Measurements from ENCODE around the gene HSPA9. TPM values are rescaled to one million over a fixed set of nuclear protein-coding genes. Genes with fewer than 3 reads are reported as not detected.

HSPA9 gene
- polyA plus RNA-seq, 1 donor from 2014 or later: 280 TPM

GRCh38 chr5:138529812-138530211, 45.4 kb downstream of the HSPA9 start:
- no peaks in the 10 kb centered on the region for H3K27me3 ChIP-seq (ENCODE audit: insufficient read depth, low read depth, low read length)
- no peak overlapping the region for H2AFZ ChIP-seq (ENCODE audit: low read depth, low read length)
- no peak overlapping the region for H3K4me3 ChIP-seq (ENCODE audit: low read length)
- H3F3A ChIP-seq (ENCODE audit: insufficient read depth, low read length, poor library complexity, severe bottlenecking): no peaks in the 10 kb centered on the region
- H3K9me2 ChIP-seq (ENCODE audit: insufficient read depth, low read length): no peaks in the 10 kb centered on the region
- H3K9me3 ChIP-seq (ENCODE audit: low read length): no peaks in the 10 kb centered on the region
- H3K4me2 ChIP-seq (ENCODE audit: low read length): no peak overlapping the region
- H3K36me3 ChIP-seq (ENCODE audit: insufficient read depth, low read length): no peaks in the 10 kb centered on the region
- no peak overlapping the region for H3K27ac ChIP-seq (ENCODE audit: low read length)
- TF ChIP-seq EP300 (conservative IDR thresholded peaks at IDR 0.05; ENCODE audit: poor library complexity, severe bottlenecking) (no peak), MXI1 (conservative IDR thresholded peaks at IDR 0.05; ENCODE audit: poor library complexity, severe bottlenecking) (no peak), EZH2 (IDR thresholded peaks at IDR 0.05; ENCODE audit: borderline replicate concordance, insufficient read depth, low read length, poor library complexity, severe bottlenecking) (no peak), REST (IDR thresholded peaks at IDR 0.05; ENCODE audit: borderline replicate concordance) (no peak), SMC3 (conservative IDR thresholded peaks at IDR 0.05; ENCODE audit: poor library complexity) (no peak)
- no peaks in the 10 kb centered on the region for H4K20me1 ChIP-seq (ENCODE audit: insufficient read depth)
- no peak overlapping the region for H3K9ac ChIP-seq (ENCODE audit: low read length)
- peaks cover 43% of the 10 kb centered on the region for H3K79me2 ChIP-seq (replicated peaks; ENCODE audit: insufficient read depth, low read length)

GRCh38 chr5:138528744-138529469, 46.3 kb downstream of the HSPA9 start:
- Histone ChIP-seq H3F3A (ENCODE audit: insufficient read depth, low read length, poor library complexity, severe bottlenecking) (no peaks in the 10 kb centered on the region), H3K9me2 (ENCODE audit: insufficient read depth, low read length) (no peaks in the 10 kb centered on the region), H3K4me3 (ENCODE audit: low read length) (no peak overlapping the region), H4K20me1 (ENCODE audit: insufficient read depth) (no peaks in the 10 kb centered on the region), H3K79me2 (replicated peaks; ENCODE audit: insufficient read depth, low read length) (peaks cover 34% of the 10 kb centered on the region), H3K27ac (ENCODE audit: low read length) (no peak overlapping the region), H2AFZ (ENCODE audit: low read depth, low read length) (no peak overlapping the region), H3K4me2 (ENCODE audit: low read length) (no peak overlapping the region), H3K27me3 (ENCODE audit: insufficient read depth, low read depth, low read length) (no peaks in the 10 kb centered on the region), H3K9ac (ENCODE audit: low read length) (no peak overlapping the region), H3K36me3 (ENCODE audit: insufficient read depth, low read length) (no peaks in the 10 kb centered on the region), H3K9me3 (ENCODE audit: low read length) (no peaks in the 10 kb centered on the region)
- TF ChIP-seq EP300 (conservative IDR thresholded peaks at IDR 0.05; ENCODE audit: poor library complexity, severe bottlenecking): no peak
- TF ChIP-seq POLR2AphosphoS5 (IDR thresholded peaks at IDR 0.05): no peak
- no peak for TF ChIP-seq TAF1 (IDR thresholded peaks at IDR 0.05; ENCODE audit: low read depth)
- TF ChIP-seq CTCF (IDR thresholded peaks at IDR 0.05; ENCODE audit: poor library complexity, severe bottlenecking): no peak
- no peak for TF ChIP-seq EZH2 (IDR thresholded peaks at IDR 0.05; ENCODE audit: borderline replicate concordance, insufficient read depth, low read length, poor library complexity, severe bottlenecking)
- TF ChIP-seq RAD21 (conservative IDR thresholded peaks at IDR 0.05): no peak
- TF ChIP-seq REST (IDR thresholded peaks at IDR 0.05; ENCODE audit: borderline replicate concordance): no peak
- no peak for TF ChIP-seq MXI1 (conservative IDR thresholded peaks at IDR 0.05; ENCODE audit: poor library complexity, severe bottlenecking)
- no peak for TF ChIP-seq SMC3 (conservative IDR thresholded peaks at IDR 0.05; ENCODE audit: poor library complexity)

All from neural cell (in vitro differentiated cells).